HEK293 (cell line): ENCODE results near the gene DCDC1.

ENCODE experiments used
- CTCF ChIA-PET: fragments of 350-600 bp; formaldehyde crosslinking; extraction: SDS; loops from one replicate; lab custom pipeline; 2021; ENCODE audit warnings: antibody characterized with exemption; lab: Yijun Ruan, JAX
- POLR2A ChIA-PET: fragments of 300-600 bp; formaldehyde crosslinking; extraction: SDS; loops from one replicate; lab custom pipeline; 2020; ENCODE audit warnings: antibody characterized with exemption, inconsistent platforms; lab: Yijun Ruan, JAX
- H3K27ac ChIP-seq: fragments of 200-500 bp; sonication (Bioruptor generic); 2 replicates; pipeline ENCODE4 v1.5.1; 2014; ENCODE audit warnings: low read depth, low read length, control low read depth, inconsistent platforms; ENCODE audit errors: extremely low read depth
- H3K36me3 ChIP-seq, 2 experiments: fragments of 200-500 bp in 1 of 2; sonication (Bioruptor generic) in 1 of 2; 1 replicate in 1 of 2; 2 replicates in 1 of 2; pipeline ENCODE4 v1.5.1; 2014 to 2017; ENCODE audit warnings: inconsistent platforms in 2 of 2, low read length in 2 of 2; ENCODE audit not compliant: control insufficient read depth in 2 of 2, insufficient read depth in 1 of 2
- H3K4me1 ChIP-seq: fragments of 200-500 bp; sonication (Bioruptor generic); 2 replicates; pipeline ENCODE4 v1.5.1; 2014; ENCODE audit warnings: mild to moderate bottlenecking, low read length, inconsistent platforms; ENCODE audit not compliant: control insufficient read depth, insufficient read depth
- H3K4me3 ChIP-seq: 2 replicates; pipeline ENCODE4 v1.5.1; 2011; ENCODE audit warnings: low read depth, mild to moderate bottlenecking, control low read depth, low read length, moderate library complexity
- H3K9me3 ChIP-seq: fragments of 200-500 bp; sonication (Bioruptor generic); 2 replicates; pipeline ENCODE4 v1.5.1; 2014; ENCODE audit warnings: low read depth, low read length, inconsistent platforms; ENCODE audit not compliant: control insufficient read depth, insufficient read depth
- GLI2 ChIP-seq: fragments of 450-650 bp; formaldehyde crosslinking; IDR thresholded peaks from 2 replicates; pipeline ENCODE4; 2017; ENCODE audit warnings: missing biosample characterization, missing genetic modification characterization, low read depth, borderline replicate concordance
- REST ChIP-seq: fragments of 450-650 bp; formaldehyde crosslinking; IDR thresholded peaks from 2 replicates; pipeline ENCODE4 v1.5.1; 2016; ENCODE audit warnings: missing biosample characterization, missing genetic modification characterization
- ZBTB10 ChIP-seq: fragments of 450-650 bp; formaldehyde crosslinking; IDR thresholded peaks from 2 replicates; pipeline ENCODE4 v1.5.1; 2016; ENCODE audit warnings: missing biosample characterization, missing genetic modification characterization
- ZBTB17 ChIP-seq: fragments of 450-650 bp; formaldehyde crosslinking; IDR thresholded peaks from 2 replicates; pipeline ENCODE4 v1.5.1; 2016; ENCODE audit warnings: missing biosample characterization, missing genetic modification characterization
- ZBTB7A ChIP-seq: fragments of 450-650 bp; formaldehyde crosslinking; IDR thresholded peaks from 2 replicates; pipeline ENCODE4 v1.5.1; 2016; ENCODE audit warnings: low read depth, missing biosample characterization, missing genetic modification characterization
- ZFP41 ChIP-seq: fragments of 450-650 bp; formaldehyde crosslinking; IDR thresholded peaks from 2 replicates; pipeline ENCODE4 v1.5.1; 2016; ENCODE audit warnings: missing biosample characterization, missing genetic modification characterization, borderline replicate concordance
- ZNF10 ChIP-seq: fragments of 450-650 bp; formaldehyde crosslinking; IDR thresholded peaks from 2 replicates; pipeline ENCODE4 v1.5.1; 2017; ENCODE audit warnings: missing biosample characterization, missing genetic modification characterization
- ZNF132 ChIP-seq: fragments of 450-650 bp; formaldehyde crosslinking; IDR thresholded peaks from 2 replicates; pipeline ENCODE4 v1.5.1; 2017; ENCODE audit warnings: missing biosample characterization, missing genetic modification characterization, borderline replicate concordance
- ZNF169 ChIP-seq: fragments of 450-650 bp; formaldehyde crosslinking; IDR thresholded peaks from 2 replicates; pipeline ENCODE4 v1.5.1; 2016; ENCODE audit warnings: missing biosample characterization, missing genetic modification characterization
- ZNF335 ChIP-seq: fragments of 450-650 bp; formaldehyde crosslinking; conservative IDR thresholded peaks from 2 replicates; pipeline ENCODE4 v1.5.1; 2016; ENCODE audit warnings: missing biosample characterization, missing genetic modification characterization
- ZNF433 ChIP-seq: fragments of 450-650 bp; formaldehyde crosslinking; IDR thresholded peaks from 2 replicates; pipeline ENCODE4 v1.5.1; 2016; ENCODE audit warnings: missing biosample characterization, missing genetic modification characterization, low read depth
- ZNF580 ChIP-seq: fragments of 450-650 bp; formaldehyde crosslinking; IDR thresholded peaks from 2 replicates; pipeline ENCODE4 v1.5.1; 2016; ENCODE audit warnings: missing biosample characterization, missing genetic modification characterization
- ZNF596 ChIP-seq: fragments of 450-650 bp; IDR thresholded peaks from 2 replicates; pipeline ENCODE4 v1.5.0; 2018; ENCODE audit warnings: missing biosample characterization, mild to moderate bottlenecking, missing genetic modification characterization, moderate library complexity
- ZNF654 ChIP-seq: fragments of 450-650 bp; formaldehyde crosslinking; IDR thresholded peaks from 2 replicates; pipeline ENCODE4 v1.5.1; 2016; ENCODE audit warnings: low read depth, missing biosample characterization, missing genetic modification characterization
- ZNF677 ChIP-seq: fragments of 450-650 bp; IDR thresholded peaks from 2 replicates; pipeline ENCODE4 v1.5.0; 2018; ENCODE audit warnings: missing biosample characterization, mild to moderate bottlenecking, missing genetic modification characterization, moderate library complexity
- ZNF707 ChIP-seq: fragments of 450-650 bp; formaldehyde crosslinking; IDR thresholded peaks from 2 replicates; pipeline ENCODE4 v1.5.1; 2016; ENCODE audit warnings: missing biosample characterization, missing genetic modification characterization
- ZNF791 ChIP-seq: fragments of 450-650 bp; formaldehyde crosslinking; IDR thresholded peaks from 2 replicates; pipeline ENCODE4 v1.5.1; 2016; ENCODE audit warnings: missing biosample characterization, missing genetic modification characterization
- TF ChIP-seq, protein P1 (sequence below): fragments of 450-650 bp; formaldehyde crosslinking; IDR thresholded peaks from 2 replicates; pipeline ENCODE4 v1.5.1; 2016; ENCODE audit warnings: missing biosample characterization, missing genetic modification characterization, low read depth

The DCDC1 gene

GRCh38 chr11:31045335-31045734 lies 324.2 kb downstream of the DCDC1 start:
- CTCF ChIA-PET: interaction anchor here (0.6 to 3.0 kb wide), 13 partner anchors 12 to 935 kb away, joined by 3 to 58 read pairs (median 3); no protein-coding TSS in a partner anchor

GRCh38 chr11:31030138-31030792 lies 339.3 kb downstream of the DCDC1 start:
- H3K9me3 ChIP-seq: no peaks in the 10 kb centered on the region
- TF ChIP-seq ZNF10 (tag by site-specific recombination) (no peak), ZBTB17 (no peak), GLI2 (tag by site-specific recombination) (no peak), REST (no peak), ZNF580 (tag by site-specific recombination) (no peak), ZNF707 (tag by site-specific recombination) (no peak), ZNF677 (tag by site-specific recombination) (no peak), ZNF132 (tag by site-specific recombination) (no peak), ZFP41 (tag by site-specific recombination) (no peak), ZNF596 (tag by site-specific recombination) (no peak), ZNF433 (tag by site-specific recombination) (no peak), ZBTB10 (tag by site-specific recombination) (no peak), ZNF791 (tag by site-specific recombination) (no peak), ZNF335 (tag by site-specific recombination) (no peak)
- TF ChIP-seq, protein P1, sequence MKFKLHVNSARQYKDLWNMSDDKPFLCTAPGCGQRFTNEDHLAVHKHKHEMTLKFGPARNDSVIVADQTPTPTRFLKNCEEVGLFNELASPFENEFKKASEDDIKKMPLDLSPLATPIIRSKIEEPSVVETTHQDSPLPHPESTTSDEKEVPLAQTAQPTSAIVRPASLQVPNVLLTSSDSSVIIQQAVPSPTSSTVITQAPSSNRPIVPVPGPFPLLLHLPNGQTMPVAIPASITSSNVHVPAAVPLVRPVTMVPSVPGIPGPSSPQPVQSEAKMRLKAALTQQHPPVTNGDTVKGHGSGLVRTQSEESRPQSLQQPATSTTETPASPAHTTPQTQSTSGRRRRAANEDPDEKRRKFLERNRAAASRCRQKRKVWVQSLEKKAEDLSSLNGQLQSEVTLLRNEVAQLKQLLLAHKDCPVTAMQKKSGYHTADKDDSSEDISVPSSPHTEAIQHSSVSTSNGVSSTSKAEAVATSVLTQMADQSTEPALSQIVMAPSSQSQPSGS (tag by site-specific recombination): no peak
- no peaks in the 10 kb centered on the region for H3K36me3 ChIP-seq
- H3K4me3 ChIP-seq: no peak overlapping the region
- ChIA-PET POLR2A (no interaction called here), CTCF (interaction anchor here (1.3 kb wide), 1 partner anchor 15 kb away, joined by 5 read pairs; no protein-coding TSS in a partner anchor)
- H3K27ac ChIP-seq: no peak overlapping the region
- 0 out of 2 replicates have a peak, but pooled peaks cover 2% of the 10 kb centered on the region for H3K4me1 ChIP-seq

More at GRCh38 chr11:31045335-31045734, 324.2 kb downstream of the DCDC1 start:
- TF ChIP-seq ZBTB7A (tag by site-specific recombination): no peak
- no peak for TF ChIP-seq ZNF169 (tag by site-specific recombination)
- peak; percentile 17; the same call in 1 of the 2 replicates for TF ChIP-seq ZNF654 (tag by site-specific recombination)
- H3K36me3 ChIP-seq: no peaks in the 10 kb centered on the region
- H3K27ac ChIP-seq: no peak overlapping the region
- no peak overlapping the region for H3K4me3 ChIP-seq
- no peaks in the 10 kb centered on the region for H3K9me3 ChIP-seq
- no peaks in the 10 kb centered on the region for H3K4me1 ChIP-seq
- POLR2A ChIA-PET: interaction anchor here (0.5 kb wide), 1 partner anchor 9 kb away, joined by 4 read pairs; no protein-coding TSS in a partner anchor
